SH-SY5Y (cell line): ENCODE results near the gene CSPG4.

ENCODE experiments used
- GATA2 ChIP-seq: IDR thresholded peaks from 2 replicates; pipeline ENCODE4 v1.6.1; 2011; ENCODE audit warnings: mild to moderate bottlenecking, low read depth, low read length
- GATA3 ChIP-seq: IDR thresholded peaks from 2 replicates; pipeline ENCODE4 v1.6.1; 2011; ENCODE audit warnings: low read depth, mild to moderate bottlenecking, low read length, moderate library complexity

DNA sequence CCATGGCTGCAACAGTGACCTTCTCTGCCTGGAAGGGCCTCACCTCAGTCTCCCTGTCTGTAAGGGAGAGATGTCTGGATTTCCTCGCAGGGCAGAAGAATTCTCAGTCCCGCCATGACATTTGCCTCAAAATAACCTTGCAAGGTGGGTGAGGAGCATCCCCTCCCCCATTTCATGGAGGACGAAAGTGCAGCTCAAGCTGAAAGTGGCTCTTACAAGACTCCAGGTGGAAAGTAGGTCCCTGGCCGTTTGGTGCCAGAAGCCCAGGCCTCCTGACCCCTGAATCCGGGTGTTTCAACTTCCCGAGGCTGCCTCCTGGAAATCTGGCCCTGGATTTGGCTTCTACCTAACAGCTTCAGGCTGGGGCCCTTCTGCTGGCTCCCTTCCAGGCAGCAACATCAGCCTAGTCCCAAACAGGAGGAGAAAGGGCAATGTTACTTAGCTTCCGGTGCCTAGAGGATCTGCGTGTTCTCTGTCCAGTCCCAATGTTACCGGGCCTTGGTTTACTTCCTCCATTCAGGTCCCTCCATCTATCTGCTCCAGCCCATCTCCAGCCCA is 769 bp upstream of the CSPG4 start:
- TF ChIP-seq GATA2 (no peak), GATA3 (no peak)
